Panc1 (cell line): ENCODE results near the gene TAOK3.

Source experiments
- CTCF ChIP-seq: fragments of 450-650 bp; IDR thresholded peaks from 2 replicates; pipeline ENCODE4 v1.5.1; 2017; ENCODE audit warnings: mild to moderate bottlenecking
- POLR2AphosphoS5 ChIP-seq: IDR thresholded peaks from 2 replicates; pipeline ENCODE4 v1.6.1; 2012; ENCODE audit warnings: mild to moderate bottlenecking, low read depth, low read length, moderate library complexity

GRCh38 chr12:118409834-118410233, 37.1 kb upstream of the TAOK3 start:
- TF ChIP-seq CTCF (no peak), POLR2AphosphoS5 (no peak)
